HepG2 (cell line): ENCODE measurements around the gene PEX12. TPM values are rescaled to one million over a fixed set of nuclear protein-coding genes. Genes with fewer than 3 reads are reported as not detected.
"Not testable (repeated sequence)": the region's sequence is repeated elsewhere in the genome, so short reads cannot be mapped to it uniquely, and the experiment has no call there.

Experiments used
- ATAC-seq: fragments of 200-7000 bp; cut with Tn5 transposase; 3 replicates; pipeline ENCODE4 v1.9.1; 2020; ENCODE audit warnings: mild to moderate bottlenecking, moderate library complexity
- BruUV-seq: library from RNA; stranded (reverse); fragments of 400-500 nt; replicated peaks from 2 replicates; lab custom pipeline; 2021; lab: Mats Ljungman, UMichigan
- CTCF ChIA-PET: fragments of 300-600 bp; formaldehyde crosslinking; extraction: SDS; loops from one replicate; lab custom pipeline; 2021; ENCODE audit warnings: low total read pairs, inconsistent platforms, low intra/inter-chr PET ratio; lab: Yijun Ruan, JAX
- POLR2A ChIA-PET: fragments of 350-600 bp; sonication (Branson Sonifier 250); formaldehyde crosslinking; loops from one replicate; lab custom pipeline; 2020; ENCODE audit warnings: antibody characterized with exemption, inconsistent platforms; lab: Yijun Ruan, JAX
- DNase-seq: peaks from one replicate; pipeline ENCODE4 v3.0.0-alpha.2; 2015; ENCODE audit warnings: low spot score
- FAIRE-seq: peaks from 3 replicates; lab custom pipeline; 2011; peaks lifted over from hg19 to GRCh38; lab: Jason Lieb, UNC
- H2AFZ ChIP-seq: one replicate; pipeline ENCODE4 v1.6.1; 2011; ENCODE audit warnings: low read length, inconsistent platforms
- H3K27ac ChIP-seq: fragments of 300-600 bp; 3 replicates; pipeline ENCODE4 v1.8.0; 2011; ENCODE audit warnings: mixed run types, mild to moderate bottlenecking, mixed read lengths, low read length, inconsistent platforms; ENCODE audit not compliant: insufficient read depth; ENCODE audit errors: extremely low read length
- H3K27me3 ChIP-seq, 2 experiments: fragments of 200-600 bp in 1 of 2; 2 replicates in 1 of 2; 3 replicates in 1 of 2; pipeline versions ENCODE4 v1.6.0 to v1.8.0; 2011; ENCODE audit warnings: low read length in 2 of 2, mild to moderate bottlenecking in 2 of 2, moderate library complexity in 2 of 2, inconsistent platforms in 1 of 2; ENCODE audit not compliant: insufficient read depth in 2 of 2, control insufficient read depth in 1 of 2
- H3K36me3 ChIP-seq, 2 experiments: fragments of 200-600 bp in 1 of 2; replicated peaks in 1 of 2; 2 replicates in 1 of 2; 3 replicates in 1 of 2; pipeline versions ENCODE4 v1.5.1 to v1.8.0; 2011; ENCODE audit warnings: low read length in 2 of 2, inconsistent platforms in 1 of 2; ENCODE audit not compliant: insufficient read depth in 2 of 2, control insufficient read depth in 1 of 2
- H3K4me1 ChIP-seq: 2 replicates; pipeline ENCODE4 v1.5.1; 2012; ENCODE audit warnings: low read length, inconsistent platforms; ENCODE audit not compliant: insufficient read depth
- H3K4me2 ChIP-seq: 2 replicates; pipeline ENCODE4 v1.6.0; 2011; ENCODE audit warnings: low read depth, low read length, inconsistent platforms
- H3K4me3 ChIP-seq, 3 experiments: fragments of 200-600 bp in 1 of 3; sonication (generic), shearing (Covaris generic) in 1 of 3; replicated peaks in 1 of 3; 2 replicates each; pipeline ENCODE4 v1.5.1; 2011 to 2016; ENCODE audit warnings: low read length in 3 of 3, inconsistent platforms in 2 of 3, low read depth in 2 of 3, mild to moderate bottlenecking in 2 of 3, control low read depth in 1 of 3, mixed read lengths in 1 of 3; ENCODE audit not compliant: insufficient read depth in 1 of 3
- H3K79me2 ChIP-seq: one replicate; pipeline ENCODE4 v1.6.1; 2011; ENCODE audit warnings: low read length, inconsistent platforms; ENCODE audit not compliant: insufficient read depth
- H3K9ac ChIP-seq: 2 replicates; pipeline ENCODE4 v1.6.0; 2011; ENCODE audit warnings: mild to moderate bottlenecking, low read depth, low read length, inconsistent platforms; ENCODE audit not compliant: insufficient read depth
- H3K9me3 ChIP-seq: 2 replicates; pipeline ENCODE4 v1.5.1; 2012; ENCODE audit warnings: mild to moderate bottlenecking, low read length
- H4K20me1 ChIP-seq: 2 replicates; pipeline ENCODE4 v1.6.0; 2011; ENCODE audit warnings: inconsistent platforms, mild to moderate bottlenecking, low read length, moderate library complexity; ENCODE audit not compliant: insufficient read depth
- CCDC6 ChIP-seq: sonication (generic); formaldehyde crosslinking; IDR thresholded peaks from 2 replicates; pipeline ENCODE4 v1.8.1; 2022; ENCODE audit warnings: mild to moderate bottlenecking, missing genetic modification reagents, moderate library complexity
- HBP1 ChIP-seq: IDR thresholded peaks from 2 replicates; pipeline ENCODE4 v1.6.1; 2016; ENCODE audit warnings: low read depth, control low read depth
- NFRKB ChIP-seq: fragments of 450-650 bp; IDR thresholded peaks from 2 replicates; pipeline ENCODE4 v1.6.1; 2017
- POLR2A ChIP-seq, 2 experiments: IDR thresholded peaks; 2 replicates each; pipeline ENCODE4 v1.6.1; 2011; ENCODE audit warnings: low read depth in 2 of 2, low read length in 2 of 2, mild to moderate bottlenecking in 1 of 2, moderate library complexity in 1 of 2; ENCODE audit not compliant: insufficient read depth in 1 of 2
- ZNF558 ChIP-seq: sonication (generic); formaldehyde crosslinking; IDR thresholded peaks from 2 replicates; pipeline ENCODE4 v1.9.0; 2022; ENCODE audit warnings: mild to moderate bottlenecking, missing genetic modification reagents, borderline replicate concordance
- ZNF563 ChIP-seq: sonication (generic); formaldehyde crosslinking; IDR thresholded peaks from 2 replicates; pipeline ENCODE4 v1.8.0; 2022; ENCODE audit warnings: mild to moderate bottlenecking, moderate library complexity, missing genetic modification reagents
- ZNF670 ChIP-seq: sonication (generic); formaldehyde crosslinking; IDR thresholded peaks from 2 replicates; pipeline ENCODE4 v1.8.0; 2022; ENCODE audit warnings: mild to moderate bottlenecking, missing genetic modification reagents, borderline replicate concordance
- WGBS: methylation state at CpG from one replicate; pipeline ENCODE4 v1.1.6; 2017; ENCODE audit warnings: low lambda C conversion rate; 5-methylcytosine and 5-hydroxymethylcytosine counted together
- in situ Hi-C: cut with HindIII; loops from 2 replicates; pipeline ENCODE4 v1.10.0; 2017; ENCODE audit warnings: low pct_unique_long_range_greater_than_20kb; ENCODE audit not compliant: extremely low pct_ligation_motif_present
- intact Hi-C: fragments of 100-400 bp; cut with micrococcal nuclease; formaldehyde crosslinking; loops from one replicate; pipeline ENCODE4 v1.10.0; 2022; ENCODE audit not compliant: unreplicated experiment
- polyA plus RNA-seq, 8 experiments: library from polyadenylated mRNA; depleted of rRNA in 3 of 8; stranded (reverse) in 7 of 8; unstranded in 1 of 8; fragments of >200 nt; fragmentation: Illumina TruSeq in 4 of 8; extraction: Trizol in 4 of 8; gene quantifications; 2 replicates each; pipeline versions ENCODE4 v1.2.1 to v1.2.3, GENCODE V29; 2011 to 2016; ENCODE audit warnings: low read depth in 4 of 8, missing spikeins in 1 of 8, mixed read lengths in 1 of 8; ENCODE audit not compliant: insufficient read depth in 1 of 8
- total RNA-seq, 5 experiments: library from RNA; depleted of rRNA; stranded (reverse); fragments of >200 nt; fragmentation: Illumina TruSeq; extraction: Trizol; gene quantifications; 2 replicates each; pipeline ENCODE4 v1.2.3, GENCODE V29; 2016; ENCODE audit warnings: low read depth in 1 of 5

PEX12 gene
- total and polyA plus RNA-seq, 2 of the 13 experiments (the other 11 are each of a cell fraction or from before 2014, with no cell fraction given), result 5.1 to 11.9 TPM

- no peak for TF ChIP-seq HBP1
Observed at GRCh38 chr17:35612924-35613521, 34.7 kb upstream of the PEX12 start (continued).

GRCh38 chr17:35610746-35611145, 32.4 kb upstream of the PEX12 start:
- ATAC-seq, H2AFZ ChIP-seq, H4K20me1 ChIP-seq, FAIRE-seq, H3K27ac ChIP-seq, H3K27me3 ChIP-seq, DNase-seq, intact Hi-C loops, CTCF ChIA-PET, H3K4me1 ChIP-seq, H3K79me2 ChIP-seq, H3K4me3 ChIP-seq, H3K9ac ChIP-seq, POLR2A ChIA-PET, H3K9me3 ChIP-seq, BruUV-seq, H3K4me2 ChIP-seq: not testable (repeated sequence)
- in situ Hi-C loops, result loop anchor here (5.0 kb wide), 1 partner anchor 137 kb away; no protein-coding TSS in a partner anchor
- H3K36me3 ChIP-seq, result peaks cover 11 to 43% of the 10 kb centered on the region in 2 experiments
- WGBS, result 97% methylated on average over 12 of the region's 12 CpGs

GRCh38 chr17:35609831-35610230, 31.5 kb upstream of the PEX12 start:
- H2AFZ ChIP-seq, result no peak overlapping the region
- TF ChIP-seq ZNF563 (CRISPR knock-in tag), result no peak
- no peak for TF ChIP-seq ZNF670 (CRISPR knock-in tag)
- TF ChIP-seq CCDC6 (CRISPR knock-in tag), result no peak
- TF ChIP-seq ZNF558 (CRISPR knock-in tag), result no peak
- no peak for TF ChIP-seq POLR2A (IDR thresholded peaks at IDR 0.05; ENCODE audit: insufficient read depth in 1 of 2, low read depth in 2 of 2, low read length in 2 of 2)
- TF ChIP-seq NFRKB, result no peak
- TF ChIP-seq, all 625 proteins: peak for 0
- BruUV-seq, result no TSS peak
- no peaks in the 10 kb centered on the region for H3K79me2 ChIP-seq
- H3K4me2 ChIP-seq, result no peak overlapping the region
- intact Hi-C loops, result no loop called here
- H3K4me3 ChIP-seq, result no peak overlapping the region
- no peaks in the 10 kb centered on the region for H4K20me1 ChIP-seq
- WGBS, result 94% methylated on average over 4 of the region's 4 CpGs
- H3K27ac ChIP-seq, result no peak overlapping the region
- H3K9me3 ChIP-seq, result no peaks in the 10 kb centered on the region
- ATAC-seq (no peak), FAIRE-seq (no peak), DNase-seq (no peak)
- CTCF ChIA-PET, result no interaction called here
- H3K36me3 ChIP-seq, result peaks cover 11 to 45% of the 10 kb centered on the region in 2 experiments
- in situ Hi-C loops, result loop anchor here (5.0 kb wide), 1 partner anchor 137 kb away; no protein-coding TSS in a partner anchor
- no peaks in the 10 kb centered on the region for H3K4me1 ChIP-seq
- POLR2A ChIA-PET, result no interaction called here
- H3K9ac ChIP-seq, result no peak overlapping the region
- H3K27me3 ChIP-seq, result no peaks in the 10 kb centered on the region
